Measurements from ENCODE around the gene CDH4.

The CDH4 gene

DNA sequence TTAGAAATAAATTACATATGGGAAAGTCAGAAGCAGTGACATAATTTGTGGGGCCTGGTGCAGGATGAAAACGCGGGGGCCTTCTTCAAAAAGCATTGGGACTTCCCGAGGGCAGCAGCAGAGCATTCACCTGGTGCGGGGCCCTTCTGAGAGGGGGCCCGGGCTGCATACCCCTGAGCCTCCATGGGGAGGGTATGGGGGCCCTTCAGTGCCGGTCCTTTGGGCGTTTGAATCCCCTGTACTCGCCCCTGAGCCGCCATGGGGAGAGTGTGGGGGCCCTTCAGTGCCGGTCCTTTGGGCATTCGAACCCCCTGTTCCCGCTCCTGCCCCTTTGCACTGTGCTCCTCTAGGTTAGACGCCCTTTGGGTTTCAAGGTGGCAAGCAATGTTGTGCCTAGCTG lies 283.5 kb downstream of the CDH4 start:
- no peaks in the 10 kb centered on the region for H3K27me3 ChIP-seq (ENCODE audit: control insufficient read depth in 2 of 2, insufficient read depth in 2 of 2, low read length in 2 of 2)
- no peaks in the 10 kb centered on the region for H3K9me3 ChIP-seq (ENCODE audit: control insufficient read depth in 2 of 2, low read length in 2 of 2)
- no peak overlapping the region for H3K9ac ChIP-seq (ENCODE audit: low read depth in 1 of 2, low read length in 2 of 2)
- no peak overlapping the region for H3K27ac ChIP-seq (ENCODE audit: low read depth in 2 of 2, low read length in 2 of 2)
- no peaks in the 10 kb centered on the region for H3K4me1 ChIP-seq (ENCODE audit: control insufficient read depth in 2 of 2, insufficient read depth in 2 of 2, low read length in 2 of 2)
- H3K4me3 ChIP-seq (ENCODE audit: low read length in 2 of 2), result no peak overlapping the region
- no peaks in the 10 kb centered on the region for H3K36me3 ChIP-seq (ENCODE audit: control insufficient read depth in 2 of 2, insufficient read depth in 2 of 2, low read length in 2 of 2)

DNA sequence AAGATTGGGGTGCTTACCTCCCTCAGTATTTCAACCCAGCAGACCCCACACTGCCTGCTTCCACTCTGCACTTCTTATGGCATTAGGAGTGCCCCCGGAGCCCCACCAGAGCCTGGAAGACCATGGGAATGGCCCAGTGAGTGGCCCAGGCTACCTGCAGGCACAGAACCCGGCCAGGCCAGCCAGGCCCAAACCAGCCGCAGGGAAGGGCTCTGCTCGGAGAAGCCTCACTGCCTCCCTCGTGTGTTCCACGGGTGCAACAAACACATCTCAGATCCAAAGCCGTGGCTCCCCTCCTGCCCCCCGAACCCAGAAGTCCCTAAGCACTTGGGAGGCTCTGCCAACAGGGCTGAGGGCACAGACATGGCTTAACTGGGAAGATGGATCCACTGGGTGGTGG lies 283.9 kb downstream of the CDH4 start:
- no peaks in the 10 kb centered on the region for H3K9me3 ChIP-seq (ENCODE audit: control insufficient read depth in 2 of 2, low read length in 2 of 2)
- H3K27me3 ChIP-seq (ENCODE audit: control insufficient read depth in 2 of 2, insufficient read depth in 2 of 2, low read length in 2 of 2), result no peaks in the 10 kb centered on the region
- H3K36me3 ChIP-seq (ENCODE audit: control insufficient read depth in 2 of 2, insufficient read depth in 2 of 2, low read length in 2 of 2), result no peaks in the 10 kb centered on the region
- no peak overlapping the region for H3K4me3 ChIP-seq (ENCODE audit: low read length in 2 of 2)
- no peaks in the 10 kb centered on the region for H3K4me1 ChIP-seq (ENCODE audit: control insufficient read depth in 2 of 2, insufficient read depth in 2 of 2, low read length in 2 of 2)
- H3K27ac ChIP-seq (ENCODE audit: low read depth in 2 of 2, low read length in 2 of 2), result no peak overlapping the region
- no peak overlapping the region for H3K9ac ChIP-seq (ENCODE audit: low read depth in 1 of 2, low read length in 2 of 2)

DNA sequence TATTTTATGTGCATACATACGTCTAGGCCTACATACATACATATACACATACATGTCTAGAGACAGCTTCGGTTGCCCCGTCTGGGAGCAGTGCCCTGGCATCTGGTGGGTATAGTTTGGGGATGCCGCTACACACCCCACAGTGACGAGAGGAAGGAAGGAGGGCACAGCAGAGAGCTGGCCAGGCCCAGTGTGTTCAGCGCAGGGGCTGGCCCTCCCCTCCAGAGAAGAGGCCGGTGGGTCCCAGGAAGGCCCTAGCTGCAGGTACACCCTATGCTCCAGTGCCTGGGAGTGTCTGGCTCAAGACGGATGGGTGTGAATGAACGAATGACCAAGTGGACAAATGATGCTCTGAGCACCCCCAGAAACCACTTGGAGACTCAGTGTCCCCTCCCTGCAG lies 284.6 kb downstream of the CDH4 start:
- no peak overlapping the region for H3K4me3 ChIP-seq (ENCODE audit: low read length in 2 of 2)

DNA sequence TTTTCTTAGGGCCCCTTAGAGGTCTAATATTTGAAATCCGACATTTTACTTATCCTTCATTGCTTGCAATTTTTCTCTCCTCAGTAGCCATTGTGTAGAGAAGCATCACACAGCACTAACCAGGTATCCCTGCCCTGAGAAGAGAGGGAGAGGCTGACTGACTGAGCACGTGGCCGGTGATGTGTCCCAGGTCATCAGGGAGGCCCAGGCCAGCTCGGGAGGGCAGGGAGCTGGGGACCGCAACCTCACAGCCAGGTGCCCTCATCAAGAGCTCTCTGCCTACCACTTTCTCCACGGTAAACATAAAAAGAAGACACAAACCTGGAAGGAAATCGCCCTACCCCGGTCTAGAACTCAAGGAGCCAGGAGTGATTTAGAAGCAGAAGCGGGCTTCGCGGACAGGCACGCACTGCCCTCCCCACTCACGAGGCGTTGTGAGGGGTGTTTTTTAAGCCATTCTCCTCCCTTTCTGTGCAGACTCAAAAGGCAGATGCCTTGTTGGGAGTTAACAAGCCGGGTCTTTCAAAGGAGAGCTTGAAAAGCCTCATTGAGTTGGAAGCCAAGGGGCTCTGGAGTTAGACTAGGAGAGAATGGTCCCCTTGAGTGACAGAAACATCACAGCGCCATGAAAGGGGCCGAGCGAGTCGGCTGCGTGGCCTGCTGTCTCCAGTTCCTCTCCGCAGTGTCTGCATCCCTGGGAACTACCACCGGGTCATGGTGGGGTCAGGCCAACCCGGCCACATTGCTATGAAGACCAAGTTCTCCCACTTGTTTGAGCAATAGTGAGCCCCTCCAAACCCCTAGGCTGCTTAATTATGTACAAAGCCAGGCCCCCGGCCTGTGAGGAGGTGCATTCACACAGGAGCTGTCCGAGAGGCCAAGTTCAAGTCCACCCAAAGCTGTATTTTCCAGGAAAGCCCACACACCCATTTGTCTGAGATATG lies 285.4 kb downstream of the CDH4 start:
- H3K27me3 ChIP-seq (ENCODE audit: control insufficient read depth in 2 of 2, insufficient read depth in 2 of 2, low read length in 2 of 2), result no peaks in the 10 kb centered on the region
- H3K4me1 ChIP-seq (ENCODE audit: control insufficient read depth in 2 of 2, insufficient read depth in 2 of 2, low read length in 2 of 2), result no peaks in the 10 kb centered on the region
- H3K9ac ChIP-seq (ENCODE audit: low read depth in 1 of 2, low read length in 2 of 2), result no peak overlapping the region
- H3K9me3 ChIP-seq (ENCODE audit: control insufficient read depth in 2 of 2, low read length in 2 of 2), result no peaks in the 10 kb centered on the region
- no peak overlapping the region for H3K27ac ChIP-seq (ENCODE audit: low read depth in 2 of 2, low read length in 2 of 2)
- H3K4me3 ChIP-seq (ENCODE audit: low read length in 2 of 2), result no peak overlapping the region
- H3K36me3 ChIP-seq (ENCODE audit: control insufficient read depth in 2 of 2, insufficient read depth in 2 of 2, low read length in 2 of 2), result no peaks in the 10 kb centered on the region

More for the DNA sequence above, 284.6 kb downstream of the CDH4 start:
- H3K9ac ChIP-seq (ENCODE audit: low read depth in 1 of 2, low read length in 2 of 2), result no peak overlapping the region
- H3K4me1 ChIP-seq (ENCODE audit: control insufficient read depth in 2 of 2, insufficient read depth in 2 of 2, low read length in 2 of 2), result no peaks in the 10 kb centered on the region
- H3K36me3 ChIP-seq (ENCODE audit: control insufficient read depth in 2 of 2, insufficient read depth in 2 of 2, low read length in 2 of 2), result no peaks in the 10 kb centered on the region
- no peak overlapping the region for H3K27ac ChIP-seq (ENCODE audit: low read depth in 2 of 2, low read length in 2 of 2)
- no peaks in the 10 kb centered on the region for H3K27me3 ChIP-seq (ENCODE audit: control insufficient read depth in 2 of 2, insufficient read depth in 2 of 2, low read length in 2 of 2)
- H3K9me3 ChIP-seq (ENCODE audit: control insufficient read depth in 2 of 2, low read length in 2 of 2), result no peaks in the 10 kb centered on the region

DNA sequence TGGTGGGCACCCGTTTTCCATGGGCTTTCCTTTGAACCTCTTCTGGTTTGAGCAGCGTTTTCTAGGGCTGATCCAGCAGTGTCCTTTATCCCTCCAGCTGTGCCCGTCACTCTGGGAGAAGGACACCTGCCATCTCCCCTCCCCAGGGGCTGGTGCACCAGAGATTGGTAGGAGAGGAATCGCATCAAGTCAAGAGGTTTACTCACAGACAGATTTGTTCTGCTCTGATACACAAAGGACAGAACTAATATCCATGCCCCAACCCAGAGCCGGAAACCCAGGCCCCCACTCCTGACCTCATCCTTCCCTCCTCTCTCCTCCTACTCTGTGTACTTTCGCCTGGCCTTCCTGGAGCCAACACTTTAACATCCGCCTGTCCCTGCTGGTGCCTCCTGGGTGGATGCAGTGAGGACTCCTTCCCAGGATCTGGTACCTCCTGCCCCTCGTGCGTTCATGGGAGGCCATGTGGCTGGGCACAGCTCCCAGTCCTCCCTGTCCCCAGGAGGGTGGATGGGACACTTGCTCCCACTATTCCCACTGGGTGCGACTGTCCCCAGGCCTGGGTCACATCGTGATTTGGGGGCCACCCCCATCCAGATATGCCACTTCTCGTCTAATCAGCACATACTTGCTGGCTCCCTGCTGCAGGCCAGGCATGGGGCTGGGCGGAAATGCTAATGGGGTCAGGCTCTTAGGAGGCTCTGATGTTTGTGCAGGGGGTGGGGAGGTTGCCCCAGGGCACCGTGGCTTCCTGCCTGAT lies 286.3 kb downstream of the CDH4 start:
- Histone ChIP-seq H3K9ac (ENCODE audit: low read depth in 1 of 2, low read length in 2 of 2) (no peak overlapping the region), H3K4me1 (ENCODE audit: control insufficient read depth in 2 of 2, insufficient read depth in 2 of 2, low read length in 2 of 2) (no peaks in the 10 kb centered on the region), H3K36me3 (ENCODE audit: control insufficient read depth in 2 of 2, insufficient read depth in 2 of 2, low read length in 2 of 2) (no peaks in the 10 kb centered on the region), H3K27me3 (ENCODE audit: control insufficient read depth in 2 of 2, insufficient read depth in 2 of 2, low read length in 2 of 2) (no peaks in the 10 kb centered on the region), H3K27ac (ENCODE audit: low read depth in 2 of 2, low read length in 2 of 2) (no peak overlapping the region), H3K9me3 (ENCODE audit: control insufficient read depth in 2 of 2, low read length in 2 of 2) (no peaks in the 10 kb centered on the region), H3K4me3 (ENCODE audit: low read length in 2 of 2) (no peak overlapping the region)

DNA sequence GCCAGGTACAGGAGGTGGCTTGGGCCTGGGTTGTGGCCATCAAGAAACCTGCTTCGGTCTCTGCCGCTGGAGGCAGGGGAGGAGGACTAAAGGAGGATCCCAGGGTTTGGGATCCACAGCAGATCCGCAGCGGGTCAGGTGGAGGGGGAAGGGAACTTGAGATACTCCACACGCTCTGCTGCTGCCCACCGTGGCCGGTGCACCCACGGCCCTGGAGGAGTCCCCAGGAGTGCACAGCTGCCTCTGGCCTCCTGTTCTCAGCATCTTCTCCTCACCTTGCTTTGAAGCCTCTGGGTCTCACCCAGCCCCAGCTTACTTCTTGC lies 286.8 kb downstream of the CDH4 start:
- Histone ChIP-seq H3K4me1 (ENCODE audit: control insufficient read depth in 2 of 2, insufficient read depth in 2 of 2, low read length in 2 of 2) (no peaks in the 10 kb centered on the region), H3K36me3 (ENCODE audit: control insufficient read depth in 2 of 2, insufficient read depth in 2 of 2, low read length in 2 of 2) (no peaks in the 10 kb centered on the region), H3K9ac (ENCODE audit: low read depth in 1 of 2, low read length in 2 of 2) (no peak overlapping the region), H3K4me3 (ENCODE audit: low read length in 2 of 2) (no peak overlapping the region), H3K27me3 (ENCODE audit: control insufficient read depth in 2 of 2, insufficient read depth in 2 of 2, low read length in 2 of 2) (no peaks in the 10 kb centered on the region), H3K27ac (ENCODE audit: low read depth in 2 of 2, low read length in 2 of 2) (no peak overlapping the region), H3K9me3 (ENCODE audit: control insufficient read depth in 2 of 2, low read length in 2 of 2) (no peaks in the 10 kb centered on the region)

DNA sequence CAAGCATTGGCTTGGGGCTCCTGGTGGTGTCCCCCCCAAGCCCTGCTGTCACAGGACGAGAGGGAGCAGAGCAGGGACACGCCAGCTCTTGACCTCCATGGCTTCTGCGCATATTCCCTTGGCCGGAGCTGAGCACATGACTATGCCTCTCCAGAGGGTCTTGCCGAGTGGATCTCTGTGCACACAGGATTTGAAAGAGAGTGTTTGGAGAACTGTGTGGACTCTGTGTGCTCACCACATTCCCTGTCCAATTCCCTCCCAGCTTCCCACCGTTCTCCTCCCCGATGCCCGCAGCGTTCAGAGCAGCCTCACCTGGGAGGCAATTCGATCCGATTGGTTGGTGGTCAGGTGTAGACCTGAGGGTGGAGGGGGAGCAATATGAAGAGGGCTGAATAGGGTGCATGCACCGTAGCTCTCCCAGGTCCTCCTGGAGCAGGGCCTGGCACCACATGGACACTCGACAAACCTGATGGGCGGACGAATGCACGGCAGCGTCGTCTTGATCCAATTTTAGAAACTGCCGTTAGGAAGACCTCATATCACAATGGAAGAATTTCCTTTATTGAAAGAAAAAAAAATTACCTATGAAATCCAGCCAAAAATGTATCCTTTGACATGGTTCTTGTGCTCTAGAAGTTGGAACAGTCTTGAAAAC lies 287.8 kb downstream of the CDH4 start:
- H3K9ac ChIP-seq (ENCODE audit: low read depth in 1 of 2, low read length in 2 of 2), result no peak overlapping the region
- no peak overlapping the region for H3K27ac ChIP-seq (ENCODE audit: low read depth in 2 of 2, low read length in 2 of 2)
- no peaks in the 10 kb centered on the region for H3K36me3 ChIP-seq (ENCODE audit: control insufficient read depth in 2 of 2, insufficient read depth in 2 of 2, low read length in 2 of 2)
- H3K4me1 ChIP-seq (ENCODE audit: control insufficient read depth in 2 of 2, insufficient read depth in 2 of 2, low read length in 2 of 2), result no peaks in the 10 kb centered on the region
- H3K27me3 ChIP-seq (ENCODE audit: control insufficient read depth in 2 of 2, insufficient read depth in 2 of 2, low read length in 2 of 2), result no peaks in the 10 kb centered on the region
- H3K9me3 ChIP-seq (ENCODE audit: control insufficient read depth in 2 of 2, low read length in 2 of 2), result no peaks in the 10 kb centered on the region
- H3K4me3 ChIP-seq (ENCODE audit: low read length in 2 of 2), result no peak overlapping the region

DNA sequence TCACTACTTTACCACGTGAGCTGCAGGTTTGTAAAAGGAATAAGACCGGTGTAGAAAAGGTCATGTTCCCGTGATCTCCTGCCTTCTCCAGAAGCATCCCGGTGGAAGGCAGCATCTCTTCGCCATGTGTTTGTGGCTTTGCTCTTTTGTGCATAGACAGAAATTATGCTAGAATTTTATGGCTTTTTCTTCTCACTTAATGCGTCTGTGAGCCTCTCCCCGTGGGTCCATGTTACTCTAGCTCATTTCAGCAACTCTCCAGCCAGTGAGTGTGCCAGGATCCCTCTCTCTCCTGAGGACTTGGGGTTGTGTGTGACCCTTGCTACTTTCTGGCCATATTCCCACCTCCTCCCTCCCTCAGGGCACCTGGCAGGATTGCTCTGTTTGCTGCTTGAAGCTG lies 289.5 kb downstream of the CDH4 start:
- H3K4me3 ChIP-seq (ENCODE audit: low read length in 2 of 2), result no peak overlapping the region
- H3K9ac ChIP-seq (ENCODE audit: low read depth in 1 of 2, low read length in 2 of 2), result no peak overlapping the region
- H3K9me3 ChIP-seq (ENCODE audit: control insufficient read depth in 2 of 2, low read length in 2 of 2), result no peaks in the 10 kb centered on the region
- H3K36me3 ChIP-seq (ENCODE audit: control insufficient read depth in 2 of 2, insufficient read depth in 2 of 2, low read length in 2 of 2), result no peaks in the 10 kb centered on the region
- no peak overlapping the region for H3K27ac ChIP-seq (ENCODE audit: low read depth in 2 of 2, low read length in 2 of 2)
- no peaks in the 10 kb centered on the region for H3K27me3 ChIP-seq (ENCODE audit: control insufficient read depth in 2 of 2, insufficient read depth in 2 of 2, low read length in 2 of 2)
- H3K4me1 ChIP-seq (ENCODE audit: control insufficient read depth in 2 of 2, insufficient read depth in 2 of 2, low read length in 2 of 2), result no peaks in the 10 kb centered on the region

DNA sequence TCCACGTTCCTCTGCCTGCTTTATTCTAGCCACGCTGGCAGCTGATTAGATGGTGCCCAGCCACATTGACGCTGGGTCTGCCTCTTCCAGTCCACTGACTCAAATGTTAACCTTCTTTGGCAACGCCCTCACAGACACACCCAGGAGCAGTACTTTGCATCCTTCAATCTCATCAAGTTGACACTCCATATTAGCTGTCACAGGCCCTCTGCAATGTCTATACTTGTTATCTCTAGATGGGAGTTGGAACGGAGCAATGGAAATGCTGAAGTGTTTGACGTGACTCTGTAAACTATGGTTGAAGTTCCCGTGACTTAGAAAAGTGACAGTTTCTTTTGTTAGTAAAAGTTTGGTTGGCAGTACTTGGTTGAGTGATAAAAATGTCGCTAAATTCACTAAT lies 291.0 kb downstream of the CDH4 start:
- Histone ChIP-seq H3K9ac (ENCODE audit: low read depth in 1 of 2, low read length in 2 of 2) (no peak overlapping the region), H3K9me3 (ENCODE audit: control insufficient read depth in 2 of 2, low read length in 2 of 2) (no peaks in the 10 kb centered on the region), H3K27me3 (ENCODE audit: control insufficient read depth in 2 of 2, insufficient read depth in 2 of 2, low read length in 2 of 2) (no peaks in the 10 kb centered on the region), H3K4me1 (ENCODE audit: control insufficient read depth in 2 of 2, insufficient read depth in 2 of 2, low read length in 2 of 2) (no peaks in the 10 kb centered on the region), H3K36me3 (ENCODE audit: control insufficient read depth in 2 of 2, insufficient read depth in 2 of 2, low read length in 2 of 2) (no peaks in the 10 kb centered on the region), H3K4me3 (ENCODE audit: low read length in 2 of 2) (no peak overlapping the region), H3K27ac (ENCODE audit: low read depth in 2 of 2, low read length in 2 of 2) (no peak overlapping the region)

Measured in mucosa of rectum (tissue), 2 donors.